ENCODE data around the gene ANKRD10.
"Not testable (repeated sequence)": the region's sequence is repeated elsewhere in the genome, so short reads cannot be mapped to it uniquely, and the experiment has no call there.

Gene ANKRD10

GRCh38 chr13:110866491-110867170 lies 48.2 kb downstream of the ANKRD10 start:
- peak; percentile 12 for DNase-seq (ENCODE audit: low spot score)

GRCh38 chr13:110863685-110864084 lies 51.2 kb downstream of the ANKRD10 start:
- no peak for DNase-seq (ENCODE audit: low spot score)

- no peak for DNase-seq (ENCODE audit: low spot score)
Observed at GRCh38 chr13:110860983-110861382, 53.9 kb downstream of the ANKRD10 start.

DNA sequence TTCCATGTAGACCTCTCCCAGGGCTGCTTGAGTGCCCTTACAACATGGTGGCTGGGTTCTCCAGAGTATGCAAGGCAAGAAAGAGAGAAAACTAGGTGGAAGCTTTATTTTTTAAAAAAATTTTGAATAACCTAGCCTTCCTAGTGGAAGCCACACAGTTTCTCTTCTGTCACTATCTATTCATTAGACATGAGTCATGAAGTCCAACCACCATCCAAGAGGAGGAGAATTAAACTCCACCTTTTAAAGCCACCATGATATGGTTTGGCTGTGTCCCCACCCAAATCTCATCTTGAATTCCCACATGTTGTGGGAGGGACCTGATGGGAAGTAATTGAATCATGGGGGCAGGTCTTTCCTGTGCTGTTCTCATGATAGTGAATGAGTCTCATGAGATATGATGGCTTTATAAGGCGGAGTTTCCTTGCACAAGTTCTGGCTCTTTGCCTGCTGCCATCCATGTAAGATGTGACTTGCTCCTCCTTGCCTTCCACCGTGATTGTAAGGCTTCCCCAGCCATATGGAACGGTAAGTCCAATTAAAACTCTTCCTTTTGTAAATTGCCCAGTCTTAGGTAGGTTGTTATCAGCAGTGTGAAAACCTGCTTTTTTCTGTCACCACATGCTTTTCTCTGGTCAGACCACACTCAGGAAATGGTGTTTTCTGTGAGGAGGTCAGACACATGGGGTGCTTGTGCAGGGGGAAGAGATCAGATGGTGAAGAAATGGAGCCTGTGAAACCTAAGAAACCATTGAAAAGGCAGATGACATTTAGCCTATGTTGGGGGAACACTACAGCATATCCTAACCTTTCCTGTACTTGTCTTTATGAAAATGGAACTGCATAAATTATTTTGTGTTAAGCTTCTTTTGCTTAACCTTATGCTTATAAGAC lies 57.7 kb downstream of the ANKRD10 start:
- DNase-seq (ENCODE audit: low spot score) = no peak

GRCh38 chr13:110855363-110855762 lies 59.5 kb downstream of the ANKRD10 start:
- DNase-seq (ENCODE audit: low spot score) = no peak

- DNase-seq (ENCODE audit: low spot score) = no peak
Observed at GRCh38 chr13:110854866-110855265, 60.0 kb downstream of the ANKRD10 start.

DNA sequence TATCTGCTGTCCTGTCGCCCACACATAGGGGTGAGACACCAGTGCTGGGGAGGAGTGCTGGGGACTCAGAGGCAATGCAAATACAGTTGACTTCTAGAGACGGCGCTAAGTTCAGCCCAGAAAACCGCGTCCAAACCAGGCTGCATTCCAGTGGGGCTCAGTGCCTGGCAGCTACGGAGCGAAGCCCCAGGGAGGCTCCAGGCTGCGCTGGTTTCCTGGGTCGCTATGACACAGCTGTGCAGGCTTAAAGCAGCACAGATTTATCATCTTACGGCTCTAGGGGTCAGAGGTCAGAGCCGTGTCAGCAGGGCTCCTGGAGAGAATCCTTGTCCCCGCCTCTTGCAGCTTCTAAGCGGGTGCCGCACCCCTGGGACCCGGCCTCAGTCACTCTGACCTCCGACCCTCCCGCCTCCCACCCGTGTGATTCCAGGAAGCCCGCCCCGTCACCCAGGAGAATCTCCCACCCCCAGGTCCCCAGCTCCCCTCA lies 61.6 kb downstream of the ANKRD10 start:
- DNase-seq (ENCODE audit: low spot score) = no peak

GRCh38 chr13:110850840-110851239 lies 64.0 kb downstream of the ANKRD10 start:
- DNase-seq (ENCODE audit: low spot score) = no peak

DNA sequence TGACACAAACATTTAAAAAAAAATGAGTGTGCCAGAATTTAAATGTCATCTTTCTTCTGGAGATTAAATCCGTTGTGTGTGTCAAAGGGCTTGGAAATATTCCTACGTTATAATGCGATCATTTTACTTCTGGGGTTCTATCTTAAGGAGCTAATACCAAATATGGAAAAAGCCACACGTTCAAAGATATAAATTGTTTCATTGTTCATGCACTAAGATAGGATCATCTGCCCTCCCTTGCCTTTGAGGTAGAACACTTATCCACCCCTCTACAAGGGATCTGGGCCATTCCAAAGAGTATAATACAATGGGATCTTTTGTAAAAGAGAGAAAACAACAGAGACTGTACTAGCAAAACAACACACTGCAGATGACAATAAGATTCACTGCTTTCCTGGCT lies 64.9 kb downstream of the ANKRD10 start:
- no peak for DNase-seq (ENCODE audit: low spot score)

GRCh38 chr13:110845520-110845919 lies 69.3 kb downstream of the ANKRD10 start:
- DNase-seq (ENCODE audit: low spot score) = no peak

- no peak for DNase-seq (ENCODE audit: low spot score)
Observed at GRCh38 chr13:110841846-110842245, 73.0 kb downstream of the ANKRD10 start.

DNA sequence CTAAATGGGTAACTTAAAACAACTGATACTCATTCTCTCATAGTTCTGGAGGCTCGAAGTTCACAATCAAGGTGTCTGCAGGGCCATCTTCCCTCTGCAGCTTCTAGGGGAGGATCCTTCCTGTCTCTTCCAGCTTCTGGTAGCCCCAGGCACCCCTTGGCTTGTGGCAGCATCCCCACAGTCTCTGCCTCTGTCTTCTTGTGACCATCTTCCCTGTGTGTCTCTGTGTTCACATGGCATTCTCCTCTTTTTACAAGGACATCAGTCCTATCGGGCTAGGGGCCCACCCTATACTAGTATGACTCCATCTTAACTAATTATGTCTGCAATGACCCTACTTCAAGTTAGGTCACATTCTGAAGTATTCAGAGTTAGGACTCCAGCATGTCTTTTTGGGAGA lies 73.5 kb downstream of the ANKRD10 start:
- DNase-seq (ENCODE audit: low spot score) = no peak

- no peak for DNase-seq (ENCODE audit: low spot score)
Observed at GRCh38 chr13:110838867-110839538, 75.9 kb downstream of the ANKRD10 start.

GRCh38 chr13:110838116-110838515 lies 76.8 kb downstream of the ANKRD10 start:
- no peak for DNase-seq (ENCODE audit: low spot score)

DNA sequence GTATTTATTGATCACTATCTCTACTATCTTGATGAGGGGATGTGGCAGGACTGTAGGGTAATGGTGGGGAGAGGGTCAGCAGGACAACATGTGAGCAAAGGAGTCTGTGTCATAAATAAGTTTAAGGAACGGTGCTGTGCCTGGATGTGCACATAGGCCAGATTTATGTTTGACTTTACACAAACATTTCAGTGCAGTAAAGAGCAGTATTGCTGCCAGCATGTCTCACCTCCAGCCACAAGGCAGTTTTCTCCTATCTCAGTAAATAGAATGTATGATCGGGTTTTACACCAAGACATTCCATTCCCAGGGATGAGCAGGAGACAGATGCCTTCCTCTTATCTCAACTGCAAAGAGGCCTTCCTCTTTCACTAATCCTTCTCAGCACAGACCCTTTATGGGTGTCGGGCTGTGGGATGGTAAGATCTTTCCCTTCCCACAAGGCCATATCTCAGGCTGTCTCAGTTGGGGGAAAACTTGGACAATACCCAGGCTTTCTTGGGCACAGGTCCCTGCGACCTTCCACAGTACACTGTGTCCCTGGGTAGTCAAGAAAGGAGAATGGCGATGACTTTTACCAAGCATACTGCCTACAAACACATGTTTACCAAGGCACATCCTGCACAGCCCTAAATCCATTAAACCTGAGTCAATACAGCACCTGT lies 77.3 kb downstream of the ANKRD10 start:
- DNase-seq (ENCODE audit: low spot score) = not testable (repeated sequence)

- DNase-seq (ENCODE audit: low spot score) = no peak
Observed at GRCh38 chr13:110836605-110836903, 78.3 kb downstream of the ANKRD10 start.

DNA sequence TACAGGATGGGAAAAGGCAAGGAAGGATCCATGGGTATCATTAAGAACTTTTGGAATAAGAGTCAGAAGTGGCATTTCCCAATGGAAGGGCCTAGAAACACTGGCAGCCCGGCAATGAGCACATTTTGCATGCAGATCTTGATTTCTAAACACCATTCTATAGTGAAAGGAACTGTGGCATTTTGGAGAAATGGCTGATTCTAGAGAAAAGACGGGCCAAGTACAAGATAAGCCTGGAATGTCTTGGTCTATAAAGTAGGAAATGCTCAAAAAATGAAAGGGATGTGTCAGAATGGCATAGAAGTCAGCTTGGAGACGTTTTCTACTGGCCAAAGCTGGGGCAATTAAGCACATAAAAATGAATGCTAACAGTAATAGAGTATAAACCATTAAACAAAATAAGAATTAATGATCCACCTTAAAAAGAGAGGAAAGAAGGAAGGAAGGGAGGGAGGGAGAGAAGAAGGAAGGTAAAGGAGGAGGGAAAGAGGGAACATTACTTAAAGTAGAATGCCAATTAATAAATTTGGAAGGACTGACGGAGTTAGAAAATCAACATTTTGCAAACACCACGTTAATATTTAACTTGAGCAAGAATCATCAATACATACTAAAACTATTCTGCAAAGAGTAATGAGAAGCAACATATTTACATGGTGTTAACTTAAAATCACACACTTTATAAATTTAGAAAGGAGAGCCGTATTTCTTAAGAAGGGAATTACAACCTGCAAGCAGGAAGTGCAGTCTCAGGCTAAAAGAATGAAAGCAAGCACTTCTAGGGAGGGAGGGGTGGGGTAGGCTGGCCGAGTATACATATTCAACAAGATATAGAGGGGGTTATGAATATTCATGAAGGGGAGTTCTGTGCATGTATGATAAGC lies 78.9 kb downstream of the ANKRD10 start:
- no peak for DNase-seq (ENCODE audit: low spot score)

DNA sequence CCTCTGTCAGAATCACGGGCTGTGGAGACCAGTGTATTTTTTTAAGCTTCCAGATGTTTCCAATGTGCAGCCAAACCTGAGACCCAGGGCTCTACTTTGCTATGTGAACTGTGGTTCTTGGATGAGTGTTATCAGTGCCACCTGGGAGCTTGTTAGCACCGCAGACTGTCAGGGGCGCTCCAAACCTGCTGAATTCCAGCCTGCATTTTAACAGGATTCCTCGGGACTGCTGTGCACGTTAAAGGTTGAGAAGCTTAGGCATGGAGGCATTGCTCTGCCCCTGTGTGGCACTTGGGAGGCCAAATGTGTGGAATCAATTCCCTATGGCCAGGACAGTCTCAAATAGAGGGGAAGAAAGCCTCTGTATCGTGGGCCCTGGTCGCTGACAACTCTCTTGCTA lies 80.3 kb downstream of the ANKRD10 start:
- no peak for DNase-seq (ENCODE audit: low spot score)

DNA sequence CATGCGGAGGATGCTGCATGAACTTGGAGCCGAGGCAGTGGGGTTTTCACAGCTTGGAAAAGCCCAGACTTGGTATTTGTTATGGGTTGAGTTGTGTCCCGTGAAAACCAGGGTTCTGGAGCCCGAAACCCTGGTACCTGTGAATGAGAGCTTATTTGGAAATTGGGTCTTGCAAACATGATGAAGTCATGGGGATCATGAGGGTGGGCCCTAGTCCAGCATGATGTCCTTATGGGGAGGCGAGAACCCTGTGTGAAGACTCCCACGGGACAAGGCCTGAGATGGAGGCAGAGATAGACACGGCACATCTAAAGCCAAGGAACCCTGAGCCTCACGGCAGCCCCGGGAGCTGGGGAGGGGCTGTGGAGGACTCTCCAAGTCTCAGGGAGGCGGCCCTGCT lies 82.3 kb downstream of the ANKRD10 start:
- no peak for DNase-seq (ENCODE audit: low spot score)

GRCh38 chr13:110832205-110832479 lies 82.7 kb downstream of the ANKRD10 start:
- no peak for DNase-seq (ENCODE audit: low spot score)

- no peak for DNase-seq (ENCODE audit: low spot score)
Observed at GRCh38 chr13:110831437-110832204, 83.2 kb downstream of the ANKRD10 start.
